K562 (cell line): Measurements from ENCODE around the gene UBN1. TPM values are rescaled to one million over a fixed set of nuclear protein-coding genes. Genes with fewer than 3 reads are reported as not detected.

Source experiments
- ATAC-seq: fragments of 200-7000 bp; cut with Tn5 transposase; 3 replicates; pipeline ENCODE4 v1.9.1; 2020; ENCODE audit warnings: moderate library complexity
- BruUV-seq: library from RNA; stranded (reverse); fragments of 400-500 nt; replicated peaks from 2 replicates; lab custom pipeline; 2021; lab: Mats Ljungman, UMichigan
- CTCF ChIA-PET: fragments of 300-600 bp; formaldehyde crosslinking; extraction: SDS; loops from one replicate; lab custom pipeline; 2021; ENCODE audit warnings: low intra/inter-chr PET ratio; lab: Yijun Ruan, JAX
- POLR2A ChIA-PET: fragments of 300-600, 350-650 bp; sonication (Branson Sonifier 250); formaldehyde crosslinking; extraction: SDS; loops from one replicate; lab custom pipeline; 2021; ENCODE audit warnings: antibody characterized with exemption, inconsistent platforms; lab: Yijun Ruan, JAX
- DNase-seq, 4 experiments: peaks; one replicate each; pipeline versions ENCODE4 v3.0.0 to v3.0.0-alpha.2; 2011 to 2018; ENCODE audit warnings: low spot score in 3 of 4, mixed read lengths in 3 of 4; ENCODE audit errors: extremely low read depth in 1 of 4
- FAIRE-seq: peaks from 2 replicates; lab custom pipeline; 2011; peaks lifted over from hg19 to GRCh38; lab: Jason Lieb, UNC
- H2AFZ ChIP-seq: 2 replicates; pipeline ENCODE4 v1.6.0; 2011; ENCODE audit warnings: low read depth, low read length, control low read depth, inconsistent platforms
- H3K27ac ChIP-seq: fragments of 200-600 bp; 3 replicates; pipeline ENCODE4 v1.8.0; 2011; ENCODE audit warnings: low read depth, mild to moderate bottlenecking, control low read depth, inconsistent platforms, low read length, moderate library complexity, mixed read lengths; ENCODE audit errors: extremely low read depth
- H3K27me3 ChIP-seq, 2 experiments: fragments of 300-600 bp in 1 of 2; 2 replicates in 1 of 2; 3 replicates in 1 of 2; pipeline versions ENCODE4 v1.6.0 to v1.8.0; 2011; ENCODE audit warnings: inconsistent platforms in 2 of 2, low read length in 2 of 2, mild to moderate bottlenecking in 1 of 2, mixed read lengths in 1 of 2, moderate library complexity in 1 of 2; ENCODE audit not compliant: control insufficient read depth in 2 of 2, insufficient read depth in 2 of 2
- H3K36me3 ChIP-seq: fragments of 300-600 bp; 3 replicates; pipeline ENCODE4 v1.8.0; 2011; ENCODE audit warnings: mild to moderate bottlenecking, low read length, inconsistent platforms; ENCODE audit not compliant: control insufficient read depth, insufficient read depth
- H3K4me1 ChIP-seq, 2 experiments: fragments of 200-600 bp in 1 of 2; replicated peaks in 1 of 2; 2 replicates in 1 of 2; 3 replicates in 1 of 2; pipeline versions ENCODE4 v1.5.1 to v1.8.0; 2011; ENCODE audit warnings: inconsistent platforms in 2 of 2, low read length in 2 of 2, mild to moderate bottlenecking in 1 of 2, mixed read lengths in 1 of 2, moderate library complexity in 1 of 2; ENCODE audit not compliant: control insufficient read depth in 2 of 2, insufficient read depth in 2 of 2
- H3K4me2 ChIP-seq: 2 replicates; pipeline ENCODE4 v1.6.1; 2011; ENCODE audit warnings: low read length, control low read depth, inconsistent platforms, mixed read lengths; ENCODE audit not compliant: insufficient read depth
- H3K4me3 ChIP-seq: fragments of 200-600 bp; sonication (generic), shearing (Covaris generic); 2 replicates; pipeline ENCODE4 v1.5.1; 2016; ENCODE audit warnings: control low read depth, inconsistent platforms
- H3K79me2 ChIP-seq: fragments of 200-600 bp; 3 replicates; pipeline ENCODE4 v1.8.0; 2011; ENCODE audit warnings: low read length, inconsistent platforms; ENCODE audit not compliant: control insufficient read depth, insufficient read depth
- H3K9ac ChIP-seq, 2 experiments: 2 replicates each; pipeline versions ENCODE4 v1.6.0 to v1.6.1; 2011; ENCODE audit warnings: low read depth in 2 of 2, low read length in 2 of 2, control low read depth in 1 of 2, inconsistent platforms in 1 of 2, mild to moderate bottlenecking in 1 of 2, mixed read lengths in 1 of 2; ENCODE audit not compliant: insufficient read depth in 1 of 2
- H3K9me1 ChIP-seq: one replicate; pipeline ENCODE4 v1.6.0; 2011; ENCODE audit warnings: inconsistent platforms, mild to moderate bottlenecking, low read length, moderate library complexity; ENCODE audit not compliant: control insufficient read depth, insufficient read depth
- H3K9me3 ChIP-seq: replicated peaks from 2 replicates; pipeline ENCODE4 v1.5.1; 2011; ENCODE audit warnings: low read depth, low read length, inconsistent platforms; ENCODE audit not compliant: control insufficient read depth, insufficient read depth
- H4K20me1 ChIP-seq: replicated peaks from 2 replicates; pipeline ENCODE4 v1.6.1; 2011; ENCODE audit warnings: low read length, inconsistent platforms, mixed read lengths; ENCODE audit not compliant: control insufficient read depth, insufficient read depth
- EWSR1 ChIP-seq: fragments of 450-650 bp; IDR thresholded peaks from 2 replicates; pipeline ENCODE4 v1.6.1; 2018; ENCODE audit warnings: borderline replicate concordance, mild to moderate bottlenecking, low read depth, moderate library complexity; ENCODE audit not compliant: partially characterized antibody
- MXD1 ChIP-seq: fragments of 250-450 bp; sonication (Bioruptor Pico); IDR thresholded peaks from 2 replicates; pipeline ENCODE4 v1.8.0; 2021; ENCODE audit warnings: borderline replicate concordance, mild to moderate bottlenecking, moderate library complexity; ENCODE audit not compliant: poor library complexity, severe bottlenecking
- SMAD2 ChIP-seq: fragments of 150-350 bp; IDR thresholded peaks from 2 replicates; pipeline ENCODE4 v1.6.1; 2014; ENCODE audit warnings: low read depth, mild to moderate bottlenecking, low read length
- ZFPM2 ChIP-seq: fragments of 250-450 bp; sonication (Bioruptor Pico); IDR thresholded peaks from 2 replicates; pipeline ENCODE4 v1.5.1; 2022; ENCODE audit warnings: mild to moderate bottlenecking
- ZNF408 ChIP-seq: fragments of 250-450 bp; sonication (Bioruptor Pico); IDR thresholded peaks from 2 replicates; pipeline ENCODE4 v1.4.0; 2020; ENCODE audit warnings: low read depth, mild to moderate bottlenecking, moderate library complexity
- ZNF644 ChIP-seq: fragments of 200-800 bp; sonication (Bioruptor generic); IDR thresholded peaks from 2 replicates; pipeline ENCODE4 v1.6.1; 2016; ENCODE audit warnings: low read depth, missing genetic modification characterization, missing compliant biosample characterization
- WGBS: fragments of 100-300 bp; shearing (Covaris generic); methylation state at CpG from one replicate; pipeline ENCODE4 v1.1.6; 2016; ENCODE audit warnings: low coverage, mixed read lengths; ENCODE audit not compliant: insufficient coverage; ENCODE audit errors: missing lambda C conversion rate; 5-methylcytosine and 5-hydroxymethylcytosine counted together
- in situ Hi-C: fragments of 300-500 bp; cut with MboI; formaldehyde crosslinking; loops from 4 replicates; pipeline ENCODE4 v1.15.0; 2018; ENCODE audit warnings: inconsistent platforms, mixed read lengths
- intact Hi-C: fragments of 100-400 bp; cut with micrococcal nuclease; formaldehyde crosslinking; loops from 2 replicates; pipeline ENCODE4 v1.14.2; 2022
- polyA plus RNA-seq, 8 experiments: library from polyadenylated mRNA; depleted of rRNA in 4 of 8; stranded (reverse) in 5 of 8; unstranded in 3 of 8; fragments of >200 nt; fragmentation: Nextera tagmentation in 2 of 8; fragmentation: Illumina TruSeq in 1 of 8; extraction: Ambion mirVana in 2 of 8; extraction: Trizol in 1 of 8; gene quantifications; 2 replicates each; pipeline versions ENCODE4 v1.2.1 to v1.2.3, GENCODE V29; 2011 to 2014; ENCODE audit warnings: inconsistent platforms in 1 of 8, missing spikeins in 1 of 8
- total RNA-seq, 7 experiments: library from RNA; depleted of rRNA in 6 of 7; stranded (reverse); fragments of >200 nt in 6 of 7; fragmentation: Illumina TruSeq in 2 of 7; extraction: Trizol in 2 of 7; gene quantifications; 2 replicates each; pipeline versions ENCODE4 v1.2.1 to v1.2.3, GENCODE V29; 2011 to 2021; ENCODE audit warnings: low replicate concordance in 1 of 7

Gene UBN1
- total and polyA plus RNA-seq, 9 of the 15 experiments (the other 6 are each of a cell fraction or from before 2014, with no cell fraction given): 1.5 to 45.7 (median 20.6) TPM

- FAIRE-seq (no peak), DNase-seq (no peak), ATAC-seq (no peak)
- peaks cover 34% of the 10 kb centered on the region for H4K20me1 ChIP-seq
- no peaks in the 10 kb centered on the region for H3K27me3 ChIP-seq
- peaks cover 43% of the 10 kb centered on the region for H3K79me2 ChIP-seq
- H3K4me2 ChIP-seq: no peak overlapping the region
- in situ Hi-C loops: no loop called here
- H3K9me3 ChIP-seq: no peaks in the 10 kb centered on the region
- 97% methylated on average over 5 of the region's 5 CpGs for WGBS
- peaks cover 5% of the 10 kb centered on the region for H3K9me1 ChIP-seq
- TF ChIP-seq SMAD2: no peak
- no peak for TF ChIP-seq ZNF408
- no peak for TF ChIP-seq MXD1
- no peak for TF ChIP-seq EWSR1
- TF ChIP-seq ZFPM2 (CRISPR knock-in tag): no peak
- no peak for TF ChIP-seq ZNF644 (tag)
- TF ChIP-seq, all 486 proteins: peak for 0
- Histone ChIP-seq H3K9ac (no peak overlapping the region), H3K27ac (no peak overlapping the region), H2AFZ (no peak overlapping the region), H3K36me3 (peaks cover 81% of the 10 kb centered on the region), H3K4me3 (no peak overlapping the region), H3K4me1 (no peaks in the 10 kb centered on the region)
- BruUV-seq: no TSS peak
- ChIA-PET CTCF (no interaction called here), POLR2A (interaction anchor here (0.6 to 2.3 kb wide), 4 partner anchors 8 to 50 kb away, joined by 3 to 7 read pairs (median 3); partner anchors contain the start of genes GLYR1 and UBN1)
- intact Hi-C loops: no loop called here
These were observed 20.7 kb downstream of the UBN1 start for GRCh38 chr16:4868026-4868425.
